GM19395 (cell line): ENCODE measurements around the gene MBLAC2.

Source experiments
- ATAC-seq: cut with Tn5 transposase; IDR thresholded peaks from one replicate; pipeline ENCODE4 v1.9.1; 2021; ENCODE audit warnings: mild to moderate bottlenecking, moderate library complexity; ENCODE audit not compliant: unreplicated experiment

Gene MBLAC2

GRCh38 chr5:90472783-90473395 is 1.7 kb downstream of the MBLAC2 start:
- ATAC-seq, result peak; percentile 5

DNA sequence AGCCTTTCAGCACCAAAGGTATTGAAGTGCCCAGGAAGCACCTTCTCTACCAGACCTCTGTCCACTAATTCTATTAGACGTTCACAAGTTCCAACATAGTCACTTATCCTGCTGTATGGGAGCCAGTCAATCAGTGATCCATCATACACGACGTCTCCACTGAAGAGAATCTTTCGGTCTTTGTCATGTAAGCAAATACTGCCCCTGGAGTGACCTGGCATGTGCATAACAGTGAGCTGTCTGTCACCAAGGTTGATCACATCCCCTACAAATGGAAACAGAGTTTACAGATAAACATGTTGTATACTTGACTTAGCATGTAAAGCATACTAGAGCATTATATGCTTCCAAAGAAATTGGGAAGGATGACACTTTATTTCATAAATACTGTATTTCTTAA is 13.3 kb downstream of the MBLAC2 start:
- no peak for ATAC-seq

- ATAC-seq, result no peak
Measured at GRCh38 chr5:90446961-90447360, 27.6 kb downstream of the MBLAC2 start.

GRCh38 chr5:90440644-90441043 is 33.9 kb downstream of the MBLAC2 start:
- no peak for ATAC-seq

DNA sequence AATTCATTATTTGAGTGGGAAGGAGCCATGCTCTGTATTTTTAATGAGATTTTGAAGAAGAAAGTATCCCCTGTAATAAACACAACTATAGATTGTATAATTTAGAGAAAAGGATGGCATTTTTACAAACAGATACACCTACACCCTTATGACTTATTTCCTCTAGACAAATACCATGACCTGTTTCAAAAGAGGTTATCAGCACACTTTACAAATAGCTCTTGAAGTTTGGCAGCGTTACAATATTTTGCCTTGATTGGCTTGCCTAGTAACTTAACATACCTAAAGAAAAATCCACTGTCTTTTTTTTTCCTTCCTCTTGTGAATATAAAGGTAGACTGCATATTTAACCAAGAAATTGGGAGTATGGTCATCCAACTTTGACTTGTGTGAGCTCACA is 36.5 kb downstream of the MBLAC2 start:
- ATAC-seq, result no peak

DNA sequence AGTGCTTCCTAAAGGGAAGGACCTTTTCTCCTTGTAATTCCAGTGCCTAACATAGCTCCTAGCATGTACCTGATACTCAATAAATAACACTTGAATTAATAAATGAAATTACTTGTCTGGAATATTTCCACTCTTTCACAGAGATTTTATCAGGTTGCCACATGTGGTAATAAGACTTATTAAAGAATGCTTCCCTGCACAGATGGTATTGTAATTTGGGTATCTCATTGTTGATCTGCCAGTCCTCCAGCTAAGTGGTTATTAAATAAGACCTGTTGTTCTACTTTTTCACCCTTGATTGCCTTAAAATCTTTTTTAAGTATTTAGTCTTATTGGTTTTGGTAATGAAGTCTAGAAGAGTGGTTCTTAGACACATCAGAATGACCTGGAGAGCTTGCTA is 36.9 kb downstream of the MBLAC2 start:
- no peak for ATAC-seq

DNA sequence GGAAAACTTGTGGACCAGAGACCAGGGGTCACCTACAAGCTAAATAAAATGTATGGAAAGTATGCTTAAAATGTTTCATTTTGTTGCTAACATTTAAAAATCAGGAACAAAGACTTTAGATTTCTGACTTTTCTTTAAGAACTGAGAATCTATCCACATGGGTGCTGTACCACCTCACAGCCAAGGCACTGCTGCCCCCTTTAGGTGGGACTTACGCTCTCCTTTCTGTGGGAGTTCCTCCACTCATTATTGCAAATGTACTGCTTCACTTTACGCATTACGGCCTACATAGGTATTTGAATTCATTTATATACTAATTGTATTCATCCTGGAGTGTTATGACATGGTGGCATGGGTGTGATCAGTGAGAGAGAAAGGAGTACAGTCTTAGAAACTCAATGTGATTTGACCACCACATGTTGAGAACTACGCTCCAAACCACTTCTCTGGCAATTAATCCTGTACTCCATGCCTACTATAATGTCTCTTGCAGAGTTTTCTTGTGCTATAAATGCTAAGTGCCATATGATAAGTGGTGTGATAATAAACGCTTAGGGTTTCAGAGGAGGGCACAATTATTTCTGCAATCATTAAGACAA is 40.4 kb downstream of the MBLAC2 start:
- peak; percentile 51 for ATAC-seq

GRCh38 chr5:90424245-90424644 is 50.3 kb downstream of the MBLAC2 start:
- peak; percentile 78 for ATAC-seq

DNA sequence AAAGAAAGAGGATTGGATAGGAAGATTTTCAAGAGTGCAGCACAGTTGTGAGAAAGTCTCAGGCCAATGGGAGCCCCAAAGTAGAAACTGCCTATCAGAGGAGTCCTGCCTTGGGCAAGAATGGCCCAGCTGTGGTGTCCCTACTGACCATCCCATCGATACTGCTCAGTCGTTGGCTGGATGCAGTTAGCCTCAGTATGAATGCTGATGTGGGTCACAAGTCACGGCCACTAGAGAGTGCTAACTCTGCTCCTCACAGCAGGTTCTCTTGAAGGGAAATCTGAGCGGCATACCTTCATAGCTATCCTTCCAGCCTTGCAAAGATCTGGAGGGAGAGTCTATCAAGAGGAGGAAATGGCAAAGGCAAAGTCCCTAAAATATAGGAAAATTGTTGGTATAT is 53.4 kb downstream of the MBLAC2 start:
- no peak for ATAC-seq

DNA sequence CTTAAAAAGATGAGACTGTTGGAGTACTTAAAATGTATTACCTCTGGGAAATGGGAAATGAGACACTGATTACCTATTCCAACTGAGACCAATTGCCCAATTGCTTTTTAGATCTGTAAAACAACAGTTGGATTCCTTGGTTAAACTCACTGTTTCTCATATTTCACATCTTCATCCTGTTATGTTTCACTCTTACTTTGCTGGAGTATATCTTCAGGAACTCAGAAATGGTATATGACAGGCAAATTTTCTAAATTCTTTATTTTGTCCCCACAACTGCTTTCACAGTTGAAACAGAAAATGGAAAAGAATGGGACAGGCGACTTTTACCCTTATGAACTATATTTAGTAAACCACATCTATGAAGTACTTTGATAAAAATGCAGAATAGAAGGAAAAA is 56.4 kb downstream of the MBLAC2 start:
- ATAC-seq, result no peak

DNA sequence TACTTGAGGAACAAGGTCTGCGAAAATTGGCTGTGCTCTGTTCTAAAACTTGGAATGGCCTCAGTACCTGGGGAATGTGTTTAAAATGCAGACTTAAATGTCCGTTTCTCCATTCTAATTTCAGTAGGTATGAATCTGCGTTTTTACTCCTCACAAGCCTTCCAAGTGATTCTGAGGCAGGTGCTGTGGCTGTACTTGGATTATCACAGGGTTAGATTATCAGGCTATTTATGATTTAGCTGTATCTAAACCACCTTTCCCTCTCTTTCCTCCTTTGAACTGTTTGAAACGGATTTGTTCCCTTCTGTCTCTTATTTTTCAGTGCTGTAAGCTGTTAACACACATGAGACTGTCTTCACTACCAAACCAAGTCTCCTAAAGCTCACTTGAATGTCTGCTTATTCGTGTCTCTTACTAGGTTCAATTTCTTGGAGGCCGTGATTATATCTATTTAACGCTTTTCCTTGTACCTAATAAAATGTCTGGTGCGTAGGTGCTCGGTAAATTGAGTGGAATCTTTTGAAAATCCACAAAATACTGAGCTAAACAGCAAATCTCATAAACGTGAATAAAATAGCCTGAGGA is 64.3 kb downstream of the MBLAC2 start:
- no peak for ATAC-seq

GRCh38 chr5:90409318-90410177 is 65.0 kb downstream of the MBLAC2 start, which contains the start of gene CETN3:
TSS of gene CETN3 (minus strand) at chr5:90409756. CDS start at chr5:90409661, 95 bp downstream.
- ATAC-seq, result peak; percentile 95

- ATAC-seq, result peak; percentile 5
Measured at GRCh38 chr5:90408571-90409317, 65.8 kb downstream of the MBLAC2 start.
